Gastroesophageal sphincter (tissue), 4 donors: ENCODE results near the gene ZFP36. TPM values are rescaled to one million over a fixed set of nuclear protein-coding genes. Genes with fewer than 3 reads are reported as not detected.

Experiments
- ATAC-seq: fragments of 150-250 bp; one replicate; pipeline ENCODE4 v1.9.1; 2016; ENCODE audit warnings: mild to moderate bottlenecking, moderate library complexity
- H3K27ac ChIP-seq, 4 donors: fragments of 200-600 bp; sonication (generic) in 3 of 4; 1 replicate in 3 of 4; 2 replicates in 1 of 4; pipeline ENCODE4 v1.5.1; 2016 to 2019
- H3K27me3 ChIP-seq: fragments of 200-600 bp; sonication (generic); one replicate; pipeline ENCODE4 v1.5.1; 2019
- H3K36me3 ChIP-seq, 2 donors: fragments of 200-600 bp; sonication (generic); one replicate each; pipeline ENCODE4 v1.5.1; 2019; ENCODE audit warnings: control low read depth in 1 of 2
- H3K4me1 ChIP-seq, 3 donors: fragments of 200-600 bp; sonication (generic); 1 replicate in 2 of 3; 2 replicates in 1 of 3; pipeline ENCODE4 v1.5.1; 2016 to 2019; ENCODE audit warnings: control low read depth in 2 of 3
- H3K4me3 ChIP-seq, 2 donors: fragments of 200-600 bp; sonication (generic); one replicate each; pipeline ENCODE4 v1.5.1; 2019; ENCODE audit warnings: mild to moderate bottlenecking in 1 of 2, moderate library complexity in 1 of 2
- H3K9me3 ChIP-seq, 3 donors: fragments of 200-600 bp; sonication (generic); one replicate each; pipeline ENCODE4 v1.5.1; 2017 to 2019; ENCODE audit warnings: control low read depth in 2 of 3
- CTCF ChIP-seq, 4 experiments: fragments of 200-600 bp in 2 of 4; fragments of 450-650 bp in 2 of 4; sonication (generic) in 1 of 4; IDR thresholded peaks; one replicate each; pipeline ENCODE4 v1.5.1; 2017 to 2019; ENCODE audit warnings: antibody characterized with exemption in 4 of 4, mild to moderate bottlenecking in 2 of 4, moderate library complexity in 2 of 4
- EP300 ChIP-seq: sonication (generic); formaldehyde crosslinking; IDR thresholded peaks from one replicate; pipeline ENCODE4 v1.6.1; 2017; ENCODE audit warnings: antibody characterized with exemption, mild to moderate bottlenecking
- POLR2A ChIP-seq, 2 donors: fragments of 450-650 bp; IDR thresholded peaks; one replicate each; pipeline ENCODE4 v1.6.1; 2017; ENCODE audit warnings: antibody characterized with exemption in 2 of 2, mild to moderate bottlenecking in 2 of 2, moderate library complexity in 1 of 2
- POLR2AphosphoS5 ChIP-seq: sonication (generic); formaldehyde crosslinking; IDR thresholded peaks from one replicate; pipeline ENCODE4 v1.6.1; 2017; ENCODE audit warnings: antibody characterized with exemption
- WGBS, 2 donors: methylation state at CpG; one replicate each; pipeline ENCODE4 v1.1.5; 2018; ENCODE audit warnings: low coverage in 1 of 2; 5-methylcytosine and 5-hydroxymethylcytosine counted together
- total RNA-seq, 4 donors: library from RNA; depleted of rRNA; stranded (reverse); fragments of >200 nt; gene quantifications; one replicate each; pipeline ENCODE4 v1.1.0, GENCODE V29; 2016

ZFP36 gene
- total RNA-seq, 4 donors from 2014 or later, result 78.6 to 276 (median 158) TPM

GRCh38 chr19:39402346-39403300 lies 4.0 kb upstream of the ZFP36 start:
- peaks cover 8 to 73% (median 31%) of the 10 kb centered on the region in 3 donors for H3K4me1 ChIP-seq
- H3K36me3 ChIP-seq, result peaks cover 0 to 19% of the 10 kb centered on the region in 2 donors
- H3K27ac ChIP-seq, result peak overlapping the region; percentile 99 to 100 (median 99)
- no peaks in the 10 kb centered on the region for H3K9me3 ChIP-seq
- H3K27me3 ChIP-seq, result no peaks in the 10 kb centered on the region
- ATAC-seq, result peak; percentile 35
- 1 to 11% methylated on average over 7 to 23 of the region's 59 CpGs for WGBS, 2 donors
- peak overlapping the region; percentile 50 to 71 for H3K4me3 ChIP-seq
- TF ChIP-seq POLR2A (IDR thresholded peaks at IDR 0.05) (peak in 1 of 2 donors; percentile 36), POLR2AphosphoS5 (peak; percentile 95), CTCF (IDR thresholded peaks at IDR 0.05) (no peak), EP300 (no peak)

- WGBS, 2 donors, result 0% methylated on average over 2 to 5 of the region's 43 CpGs
- TF ChIP-seq EP300 (peak; percentile 86), POLR2AphosphoS5 (peak; percentile 99), POLR2A (IDR thresholded peaks at IDR 0.05) (peak; percentile 57 to 73), CTCF (IDR thresholded peaks at IDR 0.05) (no peak)
- Histone ChIP-seq H3K36me3 (peaks cover 4 to 24% of the 10 kb centered on the region in 2 donors), H3K9me3 (no peaks in the 10 kb centered on the region), H3K27me3 (no peaks in the 10 kb centered on the region), H3K4me1 (peaks cover 0 to 63% (median 22%) of the 10 kb centered on the region in 3 donors), H3K4me3 (peak overlapping the region; percentile 50 to 71), H3K27ac (peak overlapping the region; percentile 99 to 100 (median 99))
- ATAC-seq, result peak; percentile 67
These were observed 3.0 kb upstream of the ZFP36 start for GRCh38 chr19:39403331-39404312.

GRCh38 chr19:39405261-39405957 lies 1.2 kb upstream of the ZFP36 start:
- H3K27ac ChIP-seq, result peak overlapping the region; percentile 99 to 100 (median 99)
- H3K9me3 ChIP-seq, result no peaks in the 10 kb centered on the region
- peaks cover 4 to 22% of the 10 kb centered on the region in 2 donors for H3K36me3 ChIP-seq
- no peak for ATAC-seq
- no peak for TF ChIP-seq POLR2AphosphoS5
- no peak for TF ChIP-seq CTCF (IDR thresholded peaks at IDR 0.05)
- no peak for TF ChIP-seq POLR2A (IDR thresholded peaks at IDR 0.05)
- no peak for TF ChIP-seq EP300
- peaks cover 0 to 55% (median 21%) of the 10 kb centered on the region in 3 donors for H3K4me1 ChIP-seq
- WGBS, 2 donors, result 70% methylated on average over 4 of the region's 17 CpGs; no CpG with 5 or more reads in 1 of the 2 donors
- H3K4me3 ChIP-seq, result peak overlapping the region; percentile 84 to 90
- no peaks in the 10 kb centered on the region for H3K27me3 ChIP-seq

GRCh38 chr19:39405958-39406655 lies 540 bp upstream of the ZFP36 start:
- peak overlapping the region; percentile 84 to 90 for H3K4me3 ChIP-seq
- H3K4me1 ChIP-seq, result peaks cover 0 to 58% (median 26%) of the 10 kb centered on the region in 3 donors
- ATAC-seq, result no peak
- TF ChIP-seq CTCF (IDR thresholded peaks at IDR 0.05) (no peak), POLR2A (IDR thresholded peaks at IDR 0.05) (peak in 1 of 2 donors; percentile 24), EP300 (no peak)
- WGBS, 2 donors, result 0 to 32% methylated on average over 2 to 8 of the region's 22 CpGs
- H3K27ac ChIP-seq, result peak overlapping the region; percentile 99 to 100 (median 99)
- H3K27me3 ChIP-seq, result no peaks in the 10 kb centered on the region
- peaks cover 4 to 22% of the 10 kb centered on the region in 2 donors for H3K36me3 ChIP-seq
- H3K9me3 ChIP-seq, result no peaks in the 10 kb centered on the region
